Natural killer cell treated with Interleukin-12 subunit alpha and Interleukin-12 subunit beta and Interleukin-15 and Interleukin-18, amount 100 ng/mL, for 72 hours (primary cell): ENCODE results near the gene SLCO2B1. TPM values are rescaled to one million over a fixed set of nuclear protein-coding genes. Genes with fewer than 3 reads are reported as not detected.

Experiments used
- total RNA-seq, 2 donors: library from RNA; stranded (reverse); gene quantifications; one replicate each; pipeline ENCODE4 v1.2.3, GENCODE V29; 2022

Gene SLCO2B1
- total RNA-seq, 2 donors from 2014 or later: 0.06 TPM; not detected in 1

Other genes with a start within 250 kb of the SLCO2B1 start
- gene XRRA1, start 202.0 kb upstream of the SLCO2B1 start, total RNA-seq: 10 to 100 TPM; 12.2 to 31.2 TPM
- 100 to 1,000 TPM; 110 to 168 TPM for gene SPCS2, start 201.8 kb upstream of the SLCO2B1 start, total RNA-seq
- 10 to 100 TPM; 17.8 to 35.0 TPM for gene NEU3, start 162.2 kb upstream of the SLCO2B1 start, total RNA-seq
- not detected for gene OR2AT4, start 54.2 kb upstream of the SLCO2B1 start, total RNA-seq
- under 1 TPM; 0.14 to 0.43 TPM for gene TPBGL, start 89.7 kb downstream of the SLCO2B1 start, total RNA-seq
- gene ARRB1, start 200.6 kb downstream of the SLCO2B1 start, total RNA-seq: 10 to 100 TPM; 47.8 to 54.5 TPM
- 1,000 to 10,000 TPM; 2,083 to 2,343 TPM for gene RPS3, start 248.4 kb downstream of the SLCO2B1 start, total RNA-seq